GM10248 (cell line): ENCODE data around the gene DCUN1D3.

Experiments
- CTCF ChIA-PET: fragments of 300-600 bp; sonication (Branson Sonifier 250); formaldehyde crosslinking; extraction: SDS; loops from one replicate; lab custom pipeline; 2021; ENCODE audit warnings: antibody characterized with exemption; lab: Yijun Ruan, JAX
- POLR2A ChIA-PET: fragments of 350-650 bp; sonication (Branson Sonifier 250); formaldehyde crosslinking; extraction: SDS; loops from one replicate; lab custom pipeline; 2020; ENCODE audit warnings: antibody characterized with exemption; lab: Yijun Ruan, JAX
- DNase-seq: peaks from one replicate; pipeline ENCODE4 v3.0.0; 2012; ENCODE audit errors: extremely low spot score
- CTCF ChIP-seq: IDR thresholded peaks from 2 replicates; pipeline ENCODE4 v1.5.1; 2012; ENCODE audit warnings: mild to moderate bottlenecking, low read depth; ENCODE audit errors: extremely low read depth, missing control alignments, control extremely low read depth

The DCUN1D3 gene

GRCh38 chr16:20847550-20847949 is 52.6 kb downstream of the DCUN1D3 start:
- CTCF ChIA-PET: interaction anchor here (1.0 to 8.4 kb wide), 9 partner anchors 9 to 311 kb away, joined by 3 to 99 read pairs (median 4); partner anchors contain the start of gene LDAF1
- POLR2A ChIA-PET: no interaction called here
- TF ChIP-seq CTCF: no peak
- DNase-seq: no peak

GRCh38 chr16:20846551-20846950 is 53.6 kb downstream of the DCUN1D3 start:
- TF ChIP-seq CTCF: no peak
- ChIA-PET POLR2A (interaction anchor here (0.6 kb wide), 1 partner anchor 797 kb away, joined by 4 read pairs; no protein-coding TSS in a partner anchor), CTCF (interaction anchor here (0.8 to 8.4 kb wide), 4 partner anchors 21 to 236 kb away, joined by 3 to 99 read pairs (median 14); no protein-coding TSS in a partner anchor)
- DNase-seq: no peak

GRCh38 chr16:20846030-20846429 is 54.1 kb downstream of the DCUN1D3 start:
- no peak for TF ChIP-seq CTCF
- CTCF ChIA-PET: interaction anchor here (0.8 to 8.4 kb wide), 5 partner anchors 11 to 236 kb away, joined by 3 to 99 read pairs (median 6); no protein-coding TSS in a partner anchor
- no peak for DNase-seq
- POLR2A ChIA-PET: no interaction called here

- no peak for TF ChIP-seq CTCF
- ChIA-PET POLR2A (no interaction called here), CTCF (interaction anchor here (0.8 to 2.1 kb wide), 2 partner anchors 10 to 51 kb away, joined by 3 to 6 read pairs; no protein-coding TSS in a partner anchor)
- no peak for DNase-seq
These were observed 55.6 kb downstream of the DCUN1D3 start for GRCh38 chr16:20844588-20844987.

- DNase-seq: no peak
- ChIA-PET POLR2A (no interaction called here), CTCF (interaction anchor here (0.8 to 2.1 kb wide), 4 partner anchors 8 to 240 kb away, joined by 3 to 6 read pairs (median 4); no protein-coding TSS in a partner anchor)
- TF ChIP-seq CTCF: no peak
These were observed 56.1 kb downstream of the DCUN1D3 start for GRCh38 chr16:20844054-20844453.

GRCh38 chr16:20839504-20839903 is 60.7 kb downstream of the DCUN1D3 start:
- CTCF ChIA-PET: no interaction called here
- POLR2A ChIA-PET: no interaction called here
- TF ChIP-seq CTCF: no peak
- no peak for DNase-seq
